ENCODE results near the gene KRTAP4-1.
"Not testable (repeated sequence)": the region's sequence is repeated elsewhere in the genome, so short reads cannot be mapped to it uniquely, and the experiment has no call there.

The KRTAP4-1 gene

DNA sequence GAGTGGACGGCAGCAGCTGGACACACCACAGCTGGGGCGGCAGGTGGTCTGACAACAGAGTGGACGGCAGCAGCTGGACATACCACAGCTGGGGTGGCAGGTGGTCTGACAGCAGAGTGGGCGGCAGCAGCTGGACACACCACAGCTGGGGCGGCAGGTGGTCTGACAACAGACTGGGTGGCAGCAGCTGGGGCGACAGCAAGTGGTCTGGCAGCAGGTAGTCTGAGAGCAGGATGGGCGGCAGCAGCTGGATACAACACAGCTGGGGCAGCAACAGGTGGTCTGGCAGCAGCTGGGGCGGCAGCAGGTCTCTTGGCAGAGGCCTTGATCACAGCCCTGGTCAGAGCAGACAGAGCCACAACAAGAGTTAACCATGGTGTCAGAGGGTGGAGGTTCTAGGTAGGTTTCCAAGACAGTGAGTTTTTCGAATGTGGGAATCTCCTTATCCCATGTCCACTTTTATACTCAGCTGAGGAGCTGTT, at the start of gene KRTAP4-1:
TSS of gene KRTAP4-1 (minus strand) at position 432 of the 482 bp plus-strand sequence. CDS start at position 375, 57 bp downstream.
- no peak for FAIRE-seq
- no peak for DNase-seq (ENCODE audit: low spot score)

DNA sequence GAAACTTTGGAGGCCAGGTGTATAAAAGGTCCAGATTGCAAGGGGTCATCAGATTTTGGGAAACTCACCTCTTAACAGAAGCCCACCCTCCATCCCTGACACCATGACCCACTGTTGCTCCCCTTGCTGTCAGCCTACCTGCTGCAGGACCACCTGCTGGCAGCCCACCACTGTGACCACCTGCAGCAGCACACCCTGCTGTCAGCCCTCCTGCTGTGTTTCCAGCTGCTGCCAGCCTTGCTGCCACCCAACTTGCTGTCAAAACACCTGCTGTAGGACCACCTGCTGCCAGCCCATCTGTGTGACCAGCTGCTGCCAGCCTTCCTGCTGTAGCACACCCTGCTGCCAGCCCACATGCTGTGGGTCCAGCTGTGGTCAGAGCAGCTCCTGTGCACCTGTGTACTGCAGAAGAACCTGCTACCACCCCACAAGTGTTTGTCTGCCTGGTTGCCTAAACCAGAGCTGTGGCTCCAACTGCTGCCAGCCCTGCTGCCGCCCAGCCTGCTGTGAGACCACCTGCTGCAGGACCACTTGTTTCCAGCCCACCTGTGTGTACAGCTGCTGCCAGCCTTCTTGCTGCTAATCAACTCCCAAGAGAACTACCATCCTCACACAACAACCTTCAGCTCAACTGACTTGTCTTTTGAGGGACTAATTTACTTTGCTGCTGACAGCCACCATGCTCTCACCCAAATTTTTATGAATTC, 47.8 kb upstream of the KRTAP4-1 start, which contains the start of gene KRTAP9-3:
TSS of gene KRTAP9-3 (plus strand) at position 51 of the 707 bp plus-strand sequence. CDS start at position 104, 53 bp downstream.
- DNase-seq (ENCODE audit: low spot score) = not testable (repeated sequence)
- FAIRE-seq = peak; percentile 48

DNA sequence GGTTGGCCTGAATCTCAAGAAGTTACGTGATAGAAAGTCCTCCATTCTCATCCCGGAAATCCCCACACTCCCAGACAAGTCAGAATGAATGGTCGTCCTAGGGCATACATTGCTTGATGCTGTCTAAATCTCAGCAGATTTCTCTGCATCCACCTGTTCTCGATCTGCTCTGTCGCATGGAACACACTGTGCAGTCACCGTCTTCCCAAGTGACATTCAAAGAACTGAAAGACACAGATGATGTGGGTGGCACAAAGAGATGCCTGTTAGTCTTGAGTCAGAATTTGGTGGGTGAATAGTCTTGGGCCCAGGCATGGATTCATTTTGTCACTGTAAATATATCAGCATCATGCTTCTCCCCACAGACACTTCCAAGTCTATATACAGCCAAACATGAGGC, 47.0 kb upstream of the KRTAP4-1 start:
- no peak for DNase-seq (ENCODE audit: low spot score)
- FAIRE-seq = no peak

DNA sequence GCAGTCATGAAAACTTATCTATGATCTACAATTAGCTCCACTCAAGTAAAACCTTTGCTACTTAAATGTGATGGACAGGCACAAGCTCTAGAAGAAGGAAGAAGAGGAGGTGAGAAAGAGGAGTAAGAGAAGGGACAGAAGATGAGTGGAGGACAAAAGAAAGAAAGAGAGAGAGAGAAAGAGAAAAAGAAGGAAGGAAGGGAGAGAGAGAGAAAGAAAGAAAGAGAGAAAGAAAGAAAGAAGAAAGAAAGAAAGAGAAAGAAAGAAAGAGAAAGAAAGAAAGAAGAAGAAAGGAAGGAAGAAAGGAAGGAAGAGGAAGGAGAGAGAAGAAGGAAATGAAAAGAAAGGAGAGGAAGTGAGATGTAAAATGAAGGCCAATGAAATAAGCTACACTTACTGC, 45.4 kb upstream of the KRTAP4-1 start:
- no peak for DNase-seq (ENCODE audit: low spot score)
- no peak for FAIRE-seq

DNA sequence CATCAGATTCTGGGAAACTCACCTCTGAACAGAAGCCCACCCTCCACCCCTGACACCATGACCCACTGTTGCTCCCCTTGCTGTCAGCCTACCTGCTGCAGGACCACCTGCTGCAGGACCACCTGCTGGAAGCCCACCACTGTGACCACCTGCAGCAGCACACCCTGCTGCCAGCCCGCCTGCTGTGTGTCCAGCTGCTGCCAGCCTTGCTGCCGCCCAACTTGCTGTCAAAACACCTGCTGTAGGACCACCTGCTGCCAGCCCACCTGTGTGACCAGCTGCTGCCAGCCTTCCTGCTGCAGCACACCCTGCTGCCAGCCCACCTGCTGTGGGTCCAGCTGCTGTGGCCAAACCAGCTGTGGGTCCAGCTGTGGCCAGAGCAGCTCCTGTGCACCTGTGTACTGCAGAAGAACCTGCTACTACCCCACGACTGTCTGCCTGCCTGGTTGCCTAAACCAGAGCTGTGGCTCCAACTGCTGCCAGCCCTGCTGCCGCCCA, 41.9 kb upstream of the KRTAP4-1 start, which contains the start of gene KRTAP9-2:
TSS of gene KRTAP9-2 (plus strand) at position 51 of the 498 bp plus-strand sequence. CDS start at position 58, 7 bp downstream.
- not testable (repeated sequence) for DNase-seq (ENCODE audit: low spot score); FAIRE-seq

DNA sequence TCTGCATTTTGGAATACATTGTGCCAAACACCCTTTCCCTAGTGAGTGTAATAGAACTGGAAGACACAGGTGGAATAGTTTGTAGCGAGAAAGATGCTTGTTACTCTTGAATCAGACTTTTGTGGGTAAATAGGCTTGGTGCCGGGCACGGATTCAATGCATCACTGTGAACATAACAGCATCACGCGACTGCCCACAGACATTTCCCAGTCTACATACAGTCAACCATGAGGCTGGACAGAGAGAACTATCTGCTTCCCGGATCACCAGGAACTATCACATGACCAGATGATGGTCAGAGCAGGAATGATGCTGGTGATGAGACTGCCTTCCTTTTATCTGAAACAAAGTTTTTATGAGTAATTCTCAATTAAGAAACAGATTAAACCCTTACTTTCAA, 41.3 kb upstream of the KRTAP4-1 start:
- FAIRE-seq (no peak), DNase-seq (ENCODE audit: low spot score) (no peak)

DNA sequence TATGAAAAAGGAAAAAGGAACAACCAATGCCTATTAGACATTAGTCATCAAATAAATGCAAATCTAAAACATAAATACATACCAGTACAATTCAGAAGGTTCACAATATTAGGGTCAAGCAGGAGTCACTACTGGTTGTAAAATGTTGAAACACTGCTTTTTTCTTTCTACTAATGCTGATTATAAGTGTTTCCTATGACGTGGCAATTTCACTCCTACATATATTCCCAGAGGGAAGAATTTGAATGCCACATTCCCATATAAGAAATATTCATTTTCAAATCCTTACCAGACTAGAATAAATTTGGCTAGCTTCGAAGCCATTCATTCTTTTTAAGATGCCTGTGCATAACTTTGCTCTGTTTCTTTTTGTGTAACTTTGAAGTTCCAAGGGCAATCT, 39.1 kb upstream of the KRTAP4-1 start:
- no peak for FAIRE-seq

DNA sequence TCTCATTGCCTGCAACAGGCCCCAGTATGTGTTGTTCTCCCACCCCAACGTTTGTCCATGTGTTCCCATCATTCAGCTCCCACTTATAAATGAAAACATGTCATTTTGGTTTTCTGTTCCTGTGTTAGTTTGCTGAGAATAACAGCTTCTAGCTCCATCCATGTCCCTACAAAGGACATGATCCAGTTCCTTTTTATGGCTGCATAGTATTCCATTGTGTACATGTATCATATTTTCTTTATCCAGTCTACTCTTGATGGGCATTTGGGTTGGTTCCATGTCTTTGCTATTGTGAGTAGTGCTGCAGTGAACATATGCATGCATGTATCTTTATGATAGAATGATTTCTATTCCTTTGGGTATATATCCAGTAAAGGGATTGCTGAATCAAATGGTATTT, 31.0 kb upstream of the KRTAP4-1 start:
- no peak for FAIRE-seq
- DNase-seq (ENCODE audit: low spot score) = no peak

More for the DNA sequence above, 39.1 kb upstream of the KRTAP4-1 start:
- no peak for DNase-seq (ENCODE audit: low spot score)

DNA sequence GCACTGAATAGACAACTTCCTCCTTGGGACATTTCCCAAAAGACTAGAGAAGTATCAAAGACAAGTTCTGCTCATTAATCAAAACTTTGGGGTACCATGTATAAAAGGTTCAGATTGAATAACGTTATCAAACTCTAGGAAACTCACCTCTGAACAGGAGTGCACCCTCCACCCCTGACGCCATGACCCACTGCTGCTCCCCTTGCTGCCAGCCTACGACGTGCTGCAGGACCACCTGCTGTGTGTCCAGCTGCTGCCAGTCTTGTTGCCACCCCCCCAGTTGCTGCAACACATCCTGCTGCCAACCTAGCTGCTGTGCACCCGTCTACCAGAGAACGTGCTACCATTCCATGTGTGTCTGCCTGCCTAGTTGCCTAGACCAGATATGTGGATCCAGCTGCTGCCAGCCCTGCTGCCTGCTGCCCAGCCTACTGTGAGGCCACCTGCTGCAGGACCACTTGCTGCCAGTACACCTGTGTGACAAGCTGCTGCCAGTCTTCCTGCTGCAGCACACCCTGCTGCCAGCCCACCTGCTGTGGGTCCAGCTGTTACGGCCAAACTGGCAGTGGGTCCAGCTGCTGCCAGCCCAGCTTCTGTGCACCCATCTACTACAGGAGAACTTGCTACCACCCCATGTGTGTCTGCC, 27.9 kb upstream of the KRTAP4-1 start:
- FAIRE-seq = peak; percentile 65

DNA sequence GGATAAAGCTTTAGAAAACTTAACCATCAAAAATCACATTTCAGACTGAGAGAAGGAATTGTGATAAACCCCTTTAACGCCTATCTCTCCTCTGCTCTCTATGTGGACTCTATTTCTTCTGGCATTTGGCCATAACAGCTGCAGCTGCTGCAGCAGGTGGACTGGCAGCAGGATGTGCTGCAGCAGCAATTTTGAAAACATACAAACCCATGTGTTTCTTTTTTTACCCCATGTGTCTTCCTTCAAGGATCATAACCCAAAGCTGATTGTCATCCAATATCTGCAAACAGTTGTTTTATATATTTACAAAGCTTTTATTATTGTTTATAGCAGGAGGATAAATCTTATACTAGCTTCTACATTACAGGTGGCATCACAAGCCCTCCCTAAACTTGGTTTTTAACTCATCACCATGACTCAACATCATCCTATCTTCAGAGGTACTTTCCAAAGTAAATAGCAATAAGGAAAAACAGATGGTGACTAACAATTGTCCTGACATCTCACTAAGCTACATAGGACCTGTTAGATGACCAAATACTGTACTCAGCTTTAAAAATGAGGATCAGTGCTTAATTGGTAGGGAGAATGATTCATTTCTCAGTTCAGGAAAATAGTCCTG, 27.2 kb upstream of the KRTAP4-1 start:
- FAIRE-seq (no peak), DNase-seq (ENCODE audit: low spot score) (no peak)

More for the DNA sequence above, 27.9 kb upstream of the KRTAP4-1 start:
- DNase-seq (ENCODE audit: low spot score) = no peak

DNA sequence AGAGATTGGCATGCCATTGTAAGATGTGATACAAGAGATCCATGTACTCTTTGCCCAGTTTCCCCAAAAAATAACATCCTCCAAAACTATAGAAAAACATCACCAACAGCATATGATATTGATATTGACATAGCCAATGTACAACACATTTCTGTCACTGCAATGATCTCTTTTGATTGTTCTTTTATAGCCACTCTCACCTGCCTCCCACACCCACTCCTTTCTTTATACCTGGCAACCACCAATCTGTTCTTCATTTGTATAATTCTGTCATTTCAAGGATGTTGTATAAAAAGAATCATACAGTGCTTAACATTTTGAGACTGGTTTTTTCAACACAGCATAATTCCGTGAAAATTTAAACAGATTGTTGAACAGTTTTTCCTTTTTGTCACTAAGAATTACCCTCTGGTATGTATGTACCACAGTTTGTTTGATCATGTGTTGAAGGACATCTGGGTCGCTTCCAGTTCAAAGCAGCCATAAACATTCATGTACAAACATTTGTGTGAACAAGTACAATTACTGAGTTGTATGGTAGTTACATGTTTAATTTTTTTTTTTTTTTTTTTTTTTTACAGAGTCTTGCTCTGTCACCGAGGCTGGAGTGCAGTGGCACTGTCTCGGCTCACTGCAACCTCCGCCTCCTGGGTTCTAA, 14.8 kb upstream of the KRTAP4-1 start:
- FAIRE-seq = no peak
- DNase-seq (ENCODE audit: low spot score) = no peak

DNA sequence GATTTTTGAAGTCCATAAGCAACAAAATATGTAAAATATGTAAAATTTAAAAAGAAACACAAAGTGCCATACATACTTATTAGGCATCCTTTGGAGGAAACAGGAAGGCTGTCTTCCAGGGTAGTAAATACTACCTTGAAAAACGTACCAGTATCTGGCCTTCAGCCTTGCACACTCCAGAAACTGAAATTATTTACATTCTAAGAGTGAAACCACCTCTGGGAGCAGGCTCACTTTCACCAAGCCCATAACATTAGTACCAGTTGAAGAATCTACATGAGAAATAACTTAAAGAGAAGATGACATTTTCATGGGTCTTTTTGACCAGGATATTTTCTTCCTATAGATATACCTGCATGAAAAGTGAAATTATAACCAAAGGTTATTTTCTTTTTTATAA, 11.4 kb upstream of the KRTAP4-1 start:
- FAIRE-seq (no peak), DNase-seq (ENCODE audit: low spot score) (no peak)

DNA sequence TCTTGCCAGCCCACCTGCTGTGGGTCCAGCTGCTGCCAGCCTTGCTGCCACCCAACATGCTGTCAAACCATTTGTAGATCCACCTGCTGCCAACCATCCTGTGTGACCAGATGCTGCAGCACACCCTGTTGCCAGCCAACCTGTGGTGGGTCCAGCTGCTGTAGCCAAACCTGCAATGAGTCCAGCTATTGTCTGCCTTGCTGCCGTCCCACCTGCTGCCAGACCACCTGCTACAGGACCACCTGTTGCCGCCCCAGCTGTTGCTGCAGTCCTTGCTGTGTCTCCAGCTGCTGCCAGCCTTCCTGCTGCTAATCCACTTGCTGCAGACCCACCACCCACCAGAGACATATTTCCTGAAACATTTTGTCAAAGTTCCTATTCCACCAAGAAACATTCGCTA, 5.6 kb upstream of the KRTAP4-1 start:
- FAIRE-seq (peak; percentile 5), DNase-seq (ENCODE audit: low spot score) (no peak)

DNA sequence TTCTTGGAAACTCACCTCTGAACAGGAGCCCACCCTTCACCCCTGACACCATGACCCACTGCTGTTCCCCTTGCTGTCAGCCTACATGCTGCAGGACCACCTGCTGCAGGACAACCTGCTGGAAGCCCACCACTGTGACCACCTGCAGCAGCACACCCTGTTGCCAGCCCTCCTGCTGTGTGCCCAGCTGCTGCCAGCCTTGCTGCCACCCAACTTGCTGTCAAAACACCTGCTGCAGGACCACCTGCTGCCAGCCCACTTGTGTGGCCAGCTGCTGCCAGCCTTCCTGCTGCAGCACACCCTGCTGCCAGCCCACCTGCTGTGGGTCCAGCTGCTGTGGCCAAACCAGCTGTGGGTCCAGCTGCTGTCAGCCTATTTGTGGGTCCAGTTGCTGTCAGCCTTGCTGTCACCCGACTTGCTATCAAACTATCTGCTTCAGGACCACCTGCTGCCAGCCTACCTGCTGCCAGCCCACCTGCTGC, 5.2 kb upstream of the KRTAP4-1 start, which contains the start of gene KRTAP9-1:
TSS of gene KRTAP9-1 (plus strand) at position 51 of the 482 bp plus-strand sequence. CDS start at position 51, 0 bp downstream.
- FAIRE-seq; DNase-seq (ENCODE audit: low spot score): not testable (repeated sequence)

DNA sequence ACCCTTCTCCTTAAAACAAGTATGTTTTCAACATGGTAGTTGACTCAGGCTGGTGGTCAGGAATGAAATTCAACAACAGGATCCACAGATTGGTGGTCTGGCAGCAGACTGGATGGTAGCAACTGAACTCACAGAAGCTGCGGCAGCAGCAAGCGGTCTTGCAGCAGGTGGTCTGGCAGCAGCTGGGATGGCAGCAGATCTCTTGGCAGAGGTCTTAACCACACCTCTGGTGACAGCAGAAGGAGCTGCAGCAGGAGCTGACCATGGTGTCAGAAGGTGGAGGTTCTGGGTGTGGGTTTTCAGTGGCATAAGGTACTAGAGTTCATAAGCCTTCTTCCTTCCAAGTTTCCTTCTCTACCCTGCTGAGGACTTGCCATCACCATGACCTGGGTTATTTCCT, 2.2 kb upstream of the KRTAP4-1 start:
- FAIRE-seq = peak; percentile 72
- no peak for DNase-seq (ENCODE audit: low spot score)

DNA sequence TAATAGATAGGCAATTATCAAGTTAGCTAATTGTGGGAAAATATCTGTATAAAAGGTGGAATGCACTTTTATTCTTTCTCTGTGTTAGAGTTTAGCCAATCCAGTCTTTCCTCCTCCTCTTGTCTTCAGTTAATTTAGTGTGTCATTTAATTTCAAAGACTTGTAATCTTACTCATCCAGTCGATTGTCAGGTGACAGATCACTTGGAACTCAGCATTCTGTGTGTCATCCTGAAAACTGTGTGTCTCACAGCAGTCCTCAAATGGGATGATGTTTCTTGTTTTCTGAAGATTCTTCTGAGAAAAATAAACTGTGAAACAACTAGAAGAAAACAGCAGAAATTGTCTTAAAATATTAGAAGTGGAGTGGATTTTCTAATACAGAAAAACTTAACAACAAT, 290 bp upstream of the KRTAP4-1 start:
- no peak for FAIRE-seq
- no peak for DNase-seq (ENCODE audit: low spot score)

DNA sequence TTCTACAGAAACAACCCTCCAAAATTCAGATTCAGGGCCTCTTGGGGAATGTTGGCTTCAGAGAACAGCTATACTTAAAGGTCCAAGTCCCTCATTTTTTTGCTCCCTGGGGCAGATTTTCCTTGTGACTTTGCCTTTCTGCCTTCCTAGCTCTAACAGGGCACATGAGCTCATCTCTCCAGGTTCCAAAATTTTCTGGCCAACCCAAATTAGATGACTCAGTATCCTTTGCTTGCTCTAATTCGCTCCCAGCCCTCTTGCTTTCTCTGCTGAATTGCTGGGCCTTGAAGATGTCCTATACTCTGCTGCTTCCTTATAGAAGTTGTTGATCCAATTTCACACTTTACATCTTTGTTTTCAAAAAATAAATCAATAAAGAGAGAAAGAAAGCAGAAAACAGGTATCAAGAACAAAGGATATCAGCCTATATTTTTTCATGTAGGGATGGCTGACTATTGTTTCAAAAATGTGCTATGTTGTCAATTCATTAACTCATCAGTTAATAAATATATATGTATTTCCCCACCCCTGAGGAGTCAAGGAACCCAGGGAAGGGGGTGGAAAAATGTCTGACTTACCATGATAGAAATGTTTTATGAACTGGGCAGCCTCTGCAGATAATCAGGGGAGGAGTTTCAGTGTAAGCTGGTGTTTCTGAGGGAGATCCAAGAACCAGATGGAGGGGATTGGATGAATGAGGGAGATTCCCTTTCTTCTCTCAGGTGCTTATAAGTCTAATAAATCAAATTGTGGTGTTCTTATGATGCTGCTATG, 5.7 kb downstream of the KRTAP4-1 start:
- no peak for DNase-seq (ENCODE audit: low spot score)
- no peak for FAIRE-seq

DNA sequence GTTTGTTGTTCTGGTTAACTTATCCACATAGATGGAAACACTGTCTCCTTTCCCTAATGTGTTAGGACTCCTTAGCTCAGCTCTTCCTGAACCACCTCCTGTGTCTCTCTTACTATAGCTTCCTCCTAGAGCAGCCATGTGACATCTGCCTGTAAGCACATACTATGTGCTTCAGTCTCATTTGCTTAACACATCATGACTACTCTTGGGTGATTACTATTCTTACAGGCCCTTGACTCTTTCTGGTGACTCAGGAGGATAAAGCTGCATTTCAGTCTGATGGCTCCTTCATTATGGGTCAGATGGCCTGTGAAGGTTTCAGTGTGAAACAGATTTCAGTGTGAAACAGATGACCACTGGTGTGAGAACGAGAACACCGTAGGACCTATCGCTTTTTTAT, 6.4 kb downstream of the KRTAP4-1 start:
- no peak for FAIRE-seq
- no peak for DNase-seq (ENCODE audit: low spot score)

DNA sequence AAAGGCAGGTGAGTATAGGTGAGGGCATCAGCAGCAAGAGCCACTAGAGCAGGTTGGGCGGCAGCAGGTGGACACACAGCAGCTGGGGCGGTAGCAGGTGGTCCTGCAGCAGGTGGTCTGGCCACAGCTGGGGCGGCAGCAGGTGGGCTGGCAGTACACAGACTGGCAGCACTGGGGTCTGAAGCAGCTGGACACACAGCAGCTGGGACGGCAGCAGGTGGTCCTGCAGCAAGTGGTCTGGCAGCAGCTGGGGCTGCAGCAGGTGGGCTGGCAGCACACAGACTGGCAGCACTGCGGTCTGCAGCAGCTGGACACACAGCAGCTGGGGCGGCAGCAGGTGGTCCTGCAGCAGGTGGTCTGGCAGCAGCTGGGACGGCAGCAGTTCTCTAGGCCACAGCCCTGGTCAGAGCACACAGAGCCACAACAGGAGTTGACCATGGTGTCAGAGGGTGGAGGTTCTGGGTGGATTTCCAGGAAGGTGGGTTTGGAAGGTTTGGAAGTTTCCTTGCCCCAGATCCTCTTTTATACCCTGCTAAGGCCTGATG, 6.9 kb downstream of the KRTAP4-1 start, which contains the start of gene KRTAP4-2:
TSS of gene KRTAP4-2 (minus strand) at position 495 of the 545 bp plus-strand sequence. CDS start at position 438, 57 bp downstream.
- DNase-seq (ENCODE audit: low spot score) (no peak), FAIRE-seq (peak; percentile 56)
